ENCODE data around the gene TADA3.
"Not testable (repeated sequence)": the region's sequence is repeated elsewhere in the genome, so short reads cannot be mapped to it uniquely, and the experiment has no call there.

TADA3 gene

DNA sequence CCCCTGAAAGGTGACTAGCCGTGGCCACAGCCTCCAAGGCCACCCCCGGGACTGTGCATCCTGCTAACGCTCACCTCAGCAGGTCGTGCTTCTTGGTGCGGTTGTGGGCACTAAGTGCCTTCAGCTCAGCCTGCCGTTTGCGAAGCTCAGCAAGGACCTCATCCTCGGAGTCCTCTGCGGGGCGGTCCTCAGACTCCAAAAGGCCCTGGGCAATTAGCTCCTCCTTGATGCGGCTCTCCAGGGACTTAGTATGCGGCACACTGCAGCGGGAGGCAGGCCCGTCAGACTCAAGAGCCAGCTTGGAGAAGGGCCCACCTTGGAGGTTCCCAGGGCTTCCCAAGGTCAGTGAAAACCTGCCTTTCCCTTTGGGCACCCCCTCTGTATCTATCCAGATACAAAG is 8.3 kb downstream of the TADA3 start:
- no peak for DNase-seq

DNA sequence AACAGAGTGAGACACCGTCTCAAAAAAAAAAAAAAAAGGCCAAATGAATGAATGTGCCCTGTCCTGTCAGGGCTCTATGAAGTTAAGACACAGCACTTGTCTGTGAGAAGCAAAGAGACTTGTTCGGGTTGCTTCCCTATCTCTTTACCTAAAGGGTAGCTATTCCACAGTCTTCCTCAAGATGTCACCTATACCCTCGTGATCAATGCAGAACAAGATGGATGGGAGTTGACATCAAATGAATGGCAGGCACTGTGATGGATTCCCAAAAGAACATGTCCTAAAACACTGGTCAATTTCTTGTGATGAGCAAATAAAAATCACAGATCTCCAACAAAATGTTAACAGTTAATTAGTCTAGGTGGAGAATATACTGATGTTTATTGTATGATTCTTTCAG is 9.5 kb downstream of the TADA3 start:
- DNase-seq: no peak

DNA sequence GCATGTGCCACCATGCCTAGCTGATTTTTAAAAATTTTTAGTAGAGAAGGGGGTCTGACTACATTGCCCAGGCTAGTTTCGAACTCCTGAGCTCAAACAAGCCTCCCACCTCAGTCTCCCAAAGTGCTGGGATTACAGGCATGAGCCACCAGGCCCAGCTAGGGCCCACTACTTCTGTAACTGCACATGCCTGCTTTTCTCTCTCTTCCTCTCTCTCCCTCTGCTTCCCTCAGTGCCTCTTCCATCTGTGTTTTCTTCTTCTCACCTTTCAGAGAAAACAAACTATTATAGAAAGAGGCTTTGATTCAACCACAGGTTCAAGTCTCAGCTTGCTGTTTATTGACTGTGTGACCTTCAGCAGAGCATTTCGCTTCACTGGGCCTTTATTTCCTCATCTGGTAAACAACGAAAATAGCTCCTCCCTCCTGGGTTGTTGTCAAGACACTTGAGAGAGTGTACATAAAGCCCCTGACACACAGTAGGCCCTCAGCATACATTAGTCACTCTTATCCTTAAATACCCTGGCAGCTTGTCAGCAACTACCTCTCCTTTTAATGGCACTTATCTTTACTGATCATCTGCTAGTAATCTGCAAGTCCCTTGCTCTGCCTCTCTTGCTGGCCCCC is 10.2 kb downstream of the TADA3 start:
- DNase-seq: no peak

DNA sequence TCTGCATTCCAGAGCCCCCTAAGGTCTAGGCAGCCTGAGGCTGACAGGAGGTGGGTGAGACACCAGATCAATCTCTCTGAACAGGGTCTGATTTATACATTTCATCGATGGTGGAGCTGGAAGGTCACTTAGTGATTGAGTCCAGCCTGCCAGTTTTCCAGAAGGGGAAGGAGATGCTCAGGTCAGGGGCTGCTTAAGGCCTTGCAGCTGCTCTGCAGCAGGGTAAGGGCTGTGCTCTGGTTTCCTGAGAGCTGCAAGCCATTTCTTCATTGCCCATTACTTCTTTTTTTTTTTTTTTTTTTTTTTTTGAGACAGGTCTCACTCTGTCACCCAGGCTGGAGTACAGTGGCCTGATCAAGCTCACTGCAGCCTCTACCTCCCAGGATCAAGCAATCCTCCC is 10.7 kb downstream of the TADA3 start:
- DNase-seq: no peak

DNA sequence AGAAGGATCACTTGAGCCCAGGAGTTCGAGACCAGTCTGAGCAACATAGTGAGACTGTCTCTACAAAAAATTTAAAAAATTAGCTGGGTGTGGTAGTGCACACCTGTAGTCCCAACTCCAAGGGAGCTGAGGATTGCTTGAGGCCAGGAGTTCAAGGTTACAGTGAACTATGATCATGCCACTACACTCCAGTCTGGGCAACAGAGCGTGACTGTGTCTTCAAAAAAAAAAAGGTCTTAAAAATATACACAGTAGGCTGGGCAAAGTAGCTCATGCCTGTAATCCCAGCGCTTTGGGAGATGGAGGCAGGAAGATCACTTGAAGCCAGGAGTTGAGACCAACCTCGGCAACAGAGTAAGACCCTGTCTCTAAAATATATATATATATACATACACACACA is 11.4 kb downstream of the TADA3 start:
- DNase-seq: no peak

DNA sequence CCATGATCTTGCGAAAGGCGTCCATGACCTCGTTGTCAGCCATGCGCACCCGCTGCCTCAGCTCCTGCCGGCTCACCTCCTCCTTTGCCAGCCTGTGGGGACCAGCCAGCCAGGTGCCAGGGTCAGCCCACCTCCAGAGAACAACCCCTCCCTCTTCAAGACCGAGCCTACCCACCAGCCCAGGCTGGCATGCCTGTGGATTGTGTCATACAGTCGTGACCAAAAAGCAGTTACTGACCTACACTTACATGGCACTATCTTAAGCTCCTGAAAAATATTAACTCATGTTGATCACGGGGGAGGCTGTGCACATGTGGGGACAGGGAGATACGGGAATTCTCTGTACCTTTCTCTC is 11.8 kb downstream of the TADA3 start:
- DNase-seq: no peak

DNA sequence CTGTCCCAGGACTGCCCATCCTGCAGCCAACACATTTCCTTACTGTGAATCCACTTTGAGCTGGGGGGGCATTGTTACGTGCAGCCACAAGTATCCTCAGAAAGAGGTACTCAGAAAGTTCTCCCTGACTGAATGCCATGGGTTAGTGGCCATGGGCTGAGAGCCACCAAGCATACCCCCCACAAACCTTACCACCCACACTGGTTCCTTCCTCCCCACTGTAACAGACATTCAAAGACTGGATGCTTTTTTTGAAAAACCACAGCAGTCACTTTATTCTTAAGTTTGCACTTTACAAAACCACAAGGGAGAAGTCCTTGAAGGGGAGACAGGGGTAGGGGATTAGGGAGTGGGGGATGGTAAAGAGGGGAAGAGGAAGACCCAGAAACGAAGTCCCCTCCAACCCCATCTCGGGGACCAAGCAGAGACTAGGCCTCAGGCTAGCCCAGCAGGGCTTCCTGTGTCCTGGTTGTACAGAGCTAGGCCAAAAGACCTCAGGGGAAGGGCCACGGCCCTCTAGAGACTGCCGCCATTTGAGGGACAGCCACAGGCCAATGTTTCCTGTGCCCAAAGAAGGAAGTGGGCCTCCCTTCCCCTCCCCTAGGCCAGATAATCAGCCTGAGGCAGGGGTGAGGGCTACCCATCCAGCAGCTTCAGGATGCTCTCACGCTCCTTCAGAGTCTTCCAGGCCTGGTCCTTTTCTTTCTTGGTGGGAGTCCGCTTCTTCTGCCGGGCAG is 12.4 kb downstream of the TADA3 start:
- no peak for DNase-seq

DNA sequence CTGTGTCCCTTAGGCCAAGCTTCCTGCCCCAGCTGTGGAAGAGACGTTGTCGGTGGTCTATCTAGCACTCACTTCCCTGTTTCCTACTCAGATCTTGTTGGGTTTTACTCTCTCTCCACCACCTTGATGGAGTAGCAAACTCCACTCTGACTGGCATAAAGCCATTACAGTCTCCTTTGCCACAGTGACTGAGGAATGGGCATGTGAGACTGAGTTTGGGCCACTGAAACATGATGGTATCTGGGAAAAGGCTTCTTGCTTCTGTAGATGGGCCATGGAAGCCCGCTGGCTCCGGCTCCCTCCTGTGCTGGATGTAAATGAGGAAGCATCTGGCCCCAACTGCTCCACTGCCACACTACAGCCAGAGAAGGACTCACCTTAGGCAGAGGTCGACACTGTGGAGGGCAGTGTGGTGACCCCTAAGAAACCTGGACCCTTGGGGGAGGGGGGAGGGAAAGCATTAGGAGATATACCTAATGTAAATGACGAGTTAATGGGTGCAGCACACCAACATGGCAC is 13.1 kb downstream of the TADA3 start:
- no peak for DNase-seq

DNA sequence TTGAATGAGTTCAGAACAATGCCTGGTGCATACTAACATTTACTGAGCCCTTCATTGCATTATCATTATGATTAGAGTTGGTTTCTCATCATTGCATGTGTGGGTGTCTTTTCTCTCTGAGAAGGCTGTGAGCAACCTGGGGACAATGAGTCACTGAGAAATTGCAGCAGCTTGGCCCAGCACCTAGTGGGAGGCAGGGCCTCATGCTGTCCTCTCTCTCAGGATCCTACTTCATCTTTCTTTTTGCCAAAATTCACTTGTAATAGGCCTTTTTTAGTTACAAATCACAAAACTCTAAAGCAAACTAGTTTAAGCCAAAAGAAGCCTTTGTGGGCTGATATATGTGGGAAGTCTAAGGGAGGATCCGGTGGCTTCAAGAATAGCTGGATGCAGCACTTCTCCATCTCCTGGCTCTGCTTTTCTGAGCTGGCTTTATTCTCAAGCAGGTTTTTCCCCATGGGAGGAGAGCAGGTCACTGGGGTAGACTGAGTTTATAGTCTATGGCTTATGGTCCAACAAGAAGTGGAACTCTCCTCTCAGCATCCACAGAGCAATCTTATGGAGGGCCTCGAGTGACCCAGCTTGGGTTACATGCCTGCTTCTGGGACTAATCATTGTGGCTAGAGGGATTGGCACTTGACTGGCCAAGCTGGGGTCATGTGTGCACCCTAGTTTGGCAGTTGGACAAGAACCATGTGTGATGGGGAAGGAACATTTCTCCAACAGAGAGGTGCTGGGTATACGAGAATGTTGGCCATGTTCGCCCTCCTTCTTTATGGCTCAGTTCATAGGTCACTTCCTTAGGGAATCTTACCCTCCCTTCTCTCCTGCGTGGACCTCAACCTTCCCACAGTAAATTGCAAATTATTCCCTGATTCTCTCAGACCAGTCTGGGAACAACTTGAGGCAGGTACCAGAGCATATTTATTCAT is 13.9 kb downstream of the TADA3 start:
- no peak for DNase-seq

DNA sequence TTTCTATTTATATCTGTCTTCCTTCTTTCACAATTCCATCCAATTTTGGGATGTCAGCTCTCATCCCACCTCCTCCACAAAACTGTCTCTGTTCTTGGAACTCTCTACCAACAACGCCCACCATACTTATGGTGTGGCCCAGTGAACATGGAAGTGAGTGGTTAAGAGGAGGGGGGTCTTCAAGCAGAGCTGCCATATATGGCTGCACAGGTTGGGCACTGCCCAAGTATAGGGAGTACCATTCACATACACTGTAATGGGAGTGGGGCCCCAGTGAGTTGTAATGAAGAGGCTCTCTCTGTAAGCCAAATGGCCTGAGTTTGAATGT is 14.6 kb downstream of the TADA3 start:
- DNase-seq: no peak

DNA sequence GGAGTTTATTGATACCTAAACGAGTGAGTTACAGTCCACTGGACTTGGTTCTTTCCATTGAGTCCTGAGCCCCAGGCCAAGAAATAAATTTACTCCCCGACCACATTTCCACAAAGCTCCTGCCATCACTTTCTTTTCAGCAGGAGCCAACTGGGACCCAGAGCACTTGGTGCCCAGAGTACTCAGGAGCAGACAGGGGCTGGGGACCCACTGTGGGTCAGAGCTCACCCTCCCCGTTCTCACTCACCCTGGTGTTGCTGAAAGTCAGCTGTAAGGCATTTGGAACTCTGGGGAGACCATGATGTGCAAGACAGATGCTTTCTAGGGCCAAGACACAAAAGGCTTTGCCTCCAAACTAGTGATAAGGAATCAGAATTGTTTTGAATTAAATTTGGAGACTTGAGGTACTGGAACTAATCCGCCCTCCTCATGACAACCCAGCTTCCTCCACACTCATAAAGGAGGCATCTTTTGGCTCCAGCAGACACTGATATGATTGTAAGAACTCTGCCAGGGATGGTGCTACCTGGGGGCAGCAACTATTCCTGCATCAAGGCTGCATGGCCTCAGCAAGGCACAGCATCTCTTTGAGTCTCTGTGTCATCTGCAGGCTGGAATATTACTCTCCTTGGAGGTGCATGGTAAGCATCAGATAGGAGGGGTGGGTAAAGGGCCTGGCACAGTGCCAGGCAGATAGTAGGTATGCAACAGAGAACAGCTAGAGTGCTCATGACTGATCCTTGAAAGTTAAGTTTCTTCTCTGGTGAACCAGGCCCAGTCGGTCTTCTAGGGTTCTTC is 15.2 kb downstream of the TADA3 start:
- no peak for DNase-seq

DNA sequence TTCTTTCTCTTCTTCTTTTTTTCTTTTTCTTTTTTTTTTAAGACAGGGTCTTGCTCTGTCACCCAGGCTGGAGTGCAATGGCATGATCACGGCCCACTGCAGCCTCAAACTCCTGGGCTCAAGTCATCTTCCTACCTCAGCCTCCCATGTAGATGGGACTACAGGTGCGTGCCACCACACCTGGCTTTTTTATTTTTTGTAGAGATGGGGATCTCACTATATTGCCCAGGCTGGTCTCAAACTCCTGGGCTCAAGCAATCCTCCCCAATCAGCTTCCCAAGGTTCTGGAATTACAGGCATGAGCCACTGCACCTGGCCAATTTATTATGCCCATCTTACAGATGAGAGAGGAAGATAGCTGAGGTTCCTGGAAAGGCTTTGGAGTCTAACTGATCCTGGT is 21.3 kb downstream of the TADA3 start:
- not testable (repeated sequence) for DNase-seq

DNA sequence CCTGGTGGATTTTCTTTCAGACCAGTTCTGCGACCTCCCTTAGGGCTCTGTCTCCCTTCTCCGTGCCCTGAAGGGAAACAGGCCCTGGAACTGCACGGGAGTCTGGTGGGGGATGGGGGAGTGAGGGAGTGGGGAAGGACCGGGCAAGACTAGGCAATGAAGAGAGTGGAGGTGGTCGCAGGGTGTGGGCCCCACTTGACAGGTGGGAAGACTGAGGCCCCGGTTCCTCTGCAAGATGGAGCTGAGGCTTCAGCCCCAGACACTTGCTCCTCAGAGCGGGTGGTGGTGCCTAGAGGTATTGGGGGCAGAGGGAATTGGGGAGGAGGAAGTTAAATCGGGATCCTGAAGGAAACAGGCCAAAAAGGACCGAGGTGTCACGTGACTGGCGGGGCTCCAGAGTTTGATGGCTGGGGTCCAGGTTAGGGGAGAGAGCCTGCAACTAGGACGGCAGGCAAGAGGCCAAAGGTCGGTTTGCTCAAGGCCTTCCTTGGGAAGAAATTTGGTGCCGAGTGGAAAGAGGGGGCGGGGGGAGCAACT is 21.9 kb downstream of the TADA3 start:
- no peak for DNase-seq

DNA sequence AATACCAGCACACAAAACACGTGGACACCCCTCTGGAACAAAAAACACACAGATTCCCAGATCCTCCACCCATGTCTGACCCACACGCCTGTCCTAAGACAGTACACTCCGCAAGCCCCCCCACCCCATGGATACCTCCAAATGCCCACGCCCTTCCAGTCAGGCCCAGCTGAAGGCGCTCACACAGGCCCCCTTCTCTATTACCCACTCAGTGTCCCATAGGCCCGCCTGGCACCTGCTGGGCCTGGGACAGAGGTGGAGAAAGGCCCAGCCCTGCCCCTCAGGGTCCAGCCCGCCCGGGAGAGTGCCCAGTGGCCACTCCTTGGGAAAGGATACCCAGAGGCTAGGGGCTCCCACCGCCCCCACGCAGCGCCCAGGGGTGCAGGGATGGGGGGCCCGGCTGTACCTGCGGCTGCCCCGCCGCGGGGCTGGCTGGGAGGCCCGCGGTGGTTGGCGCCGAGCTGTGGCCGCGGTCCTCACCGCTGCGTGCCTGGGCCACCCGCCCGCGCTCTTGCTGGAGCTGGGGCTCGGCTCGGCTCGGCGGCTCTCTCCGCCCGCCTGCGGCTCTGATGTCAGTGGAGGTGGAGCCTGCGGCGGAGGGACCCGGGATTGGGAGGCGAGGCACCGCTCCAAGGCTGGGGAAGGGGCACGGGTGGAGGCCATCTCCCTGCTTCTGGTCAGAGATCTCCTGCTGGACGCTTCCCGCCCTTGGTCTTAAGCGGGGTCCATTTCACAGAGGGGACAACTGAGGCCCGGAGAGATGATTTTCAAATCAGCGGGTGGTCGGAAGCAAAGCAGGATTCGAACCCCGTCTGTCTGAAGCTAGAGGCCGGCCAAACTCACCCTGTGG is 22.6 kb downstream of the TADA3 start, which contains the start of gene CAMK1:
Gene CAMK1, minus strand, starts transcription at position 522 of the 850 bp plus-strand sequence. CDS start 2,198 bp downstream, outside the sequence.
- peak; percentile 35 for DNase-seq

DNA sequence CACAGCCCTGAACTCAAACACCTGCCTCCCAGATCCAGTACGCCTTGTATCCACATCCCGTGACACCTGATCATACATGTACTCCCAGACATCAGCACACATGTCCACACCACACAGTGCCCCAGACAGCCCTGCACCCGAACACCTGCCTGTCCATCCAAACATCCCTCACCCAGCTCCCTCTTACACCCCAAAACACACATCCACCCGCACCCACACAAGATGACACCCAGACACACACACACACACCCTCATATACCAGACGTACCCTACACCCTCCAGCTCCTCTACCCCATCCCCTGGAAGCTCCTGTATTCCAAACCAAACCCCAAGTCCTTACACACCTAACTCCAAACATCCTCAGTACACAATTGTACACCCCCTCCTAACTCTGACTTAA is 23.3 kb downstream of the TADA3 start:
- DNase-seq: no peak

DNA sequence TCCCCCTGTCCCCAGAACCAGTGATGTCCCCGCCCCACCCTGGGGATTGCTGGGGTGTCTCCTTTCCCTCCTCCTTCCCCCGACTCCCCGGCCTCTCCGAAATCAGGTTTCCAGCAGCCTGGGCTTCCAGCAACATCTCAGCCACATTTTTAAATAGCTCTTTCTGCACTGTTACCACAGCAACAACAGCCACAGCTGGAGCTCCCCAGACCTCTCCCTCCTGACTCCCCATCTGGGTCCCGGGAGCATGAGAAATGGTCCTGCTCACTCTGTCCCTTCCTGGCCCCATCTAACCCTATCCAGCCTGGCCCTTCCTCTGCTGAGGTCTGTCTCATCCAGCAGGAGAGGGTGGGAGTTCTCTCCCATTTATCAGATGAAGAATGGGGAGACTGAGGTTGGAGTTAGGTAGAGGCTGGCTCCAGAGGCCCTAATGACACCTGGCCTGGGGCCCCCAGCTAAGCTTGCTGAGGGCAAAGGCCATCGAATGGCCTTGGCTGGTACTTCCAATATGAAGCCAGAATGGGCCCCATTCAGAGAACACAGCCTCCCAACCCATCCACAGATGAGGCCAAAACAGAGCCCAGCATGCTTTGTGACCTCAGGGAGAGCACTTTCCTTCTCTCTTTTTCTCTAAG is 24.0 kb downstream of the TADA3 start:
- no peak for DNase-seq

DNA sequence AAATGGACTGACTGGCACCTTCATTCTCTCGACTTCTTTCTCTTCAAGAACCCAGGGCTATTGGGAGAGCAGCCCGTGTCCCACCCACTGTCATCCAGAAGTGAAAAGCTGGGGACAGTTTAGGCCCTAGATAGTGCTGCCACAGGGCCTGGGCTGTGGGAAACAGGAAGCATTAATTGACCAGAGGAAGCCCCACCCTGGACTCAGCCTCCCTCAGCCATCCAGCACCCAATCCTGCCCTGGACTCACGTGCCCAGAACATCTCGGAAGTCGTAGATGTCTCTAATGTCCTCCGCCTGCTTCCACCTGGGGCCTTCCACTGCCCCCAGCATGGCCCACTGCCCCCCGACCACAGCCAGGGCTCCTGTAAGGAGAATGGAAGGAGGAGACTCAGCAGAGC is 24.9 kb downstream of the TADA3 start:
- no peak for DNase-seq

DNA sequence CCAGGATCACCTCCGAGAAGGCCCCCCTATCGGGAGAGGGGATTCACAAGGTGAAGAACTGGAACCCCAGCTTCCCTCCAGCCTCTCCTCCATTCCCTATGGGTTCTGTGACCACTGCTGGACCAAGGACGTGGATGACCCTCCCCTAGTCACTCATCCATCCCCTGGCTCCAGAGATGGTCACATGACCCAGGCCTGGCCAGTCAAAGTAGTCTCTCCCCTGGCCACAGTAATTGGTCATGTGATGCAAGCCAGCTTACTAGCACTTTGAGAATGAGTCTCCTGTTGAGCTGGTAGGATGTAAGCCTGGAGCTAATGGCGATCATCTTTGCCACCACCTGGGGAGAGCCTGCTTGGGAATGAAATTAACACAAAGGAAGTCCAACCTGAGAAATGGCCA is 26.4 kb downstream of the TADA3 start:
- no peak for DNase-seq

DNA sequence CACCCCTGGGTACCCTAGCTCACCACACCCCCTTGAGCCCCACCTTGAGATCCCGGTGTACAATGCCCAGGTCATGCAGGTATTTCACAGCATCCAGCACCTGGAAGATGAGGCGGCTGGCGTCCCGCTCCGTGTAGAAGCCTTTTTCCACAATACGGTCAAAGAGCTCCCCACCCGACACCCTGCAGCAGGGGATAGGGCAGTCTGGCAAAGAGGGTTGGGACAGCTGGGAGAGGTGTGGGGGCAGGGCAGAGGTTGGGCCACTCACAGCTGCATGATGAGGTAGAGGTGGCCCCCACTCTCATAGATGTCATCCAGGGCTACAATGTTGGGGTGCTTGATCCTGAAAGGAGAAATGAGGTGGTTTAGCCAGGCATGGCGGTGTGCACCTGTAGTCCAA is 29.4 kb downstream of the TADA3 start:
- no peak for DNase-seq

DNA sequence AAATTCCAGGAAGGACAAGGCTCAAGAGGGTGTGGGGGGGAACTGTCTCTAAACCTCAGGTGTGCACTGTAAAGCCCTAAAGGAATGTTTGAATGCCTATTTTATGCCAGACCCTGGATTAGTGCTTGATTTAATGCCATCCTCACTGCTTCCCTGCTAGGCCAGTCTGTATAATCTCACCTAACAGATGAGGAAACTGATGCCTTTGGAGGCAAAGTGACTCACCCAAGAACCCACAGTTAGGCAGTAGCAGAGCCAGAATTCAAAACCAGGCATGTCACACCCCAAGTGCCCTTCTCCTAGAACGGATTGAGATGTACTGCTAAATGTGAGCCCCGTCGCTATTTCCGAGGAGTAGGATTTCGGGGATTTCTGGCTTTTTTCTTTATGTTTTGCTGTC is 30.4 kb downstream of the TADA3 start:
- DNase-seq: no peak

Measured in NCI-H510A (cell line).